SU-DHL-6 (cell line): ENCODE measurements around the gene CCDC126.

ENCODE experiments used
- EZH2phosphoT487 ChIP-seq: fragments of 200-600 bp; sonication (generic), shearing (Covaris generic); conservative IDR thresholded peaks from 2 replicates; pipeline ENCODE4 v1.6.1; 2018; ENCODE audit warnings: mild to moderate bottlenecking, antibody characterized with exemption, low read length, moderate library complexity, mixed read lengths
- TF ChIP-seq, protein P1 (sequence below): fragments of 200-600 bp; sonication (generic); IDR thresholded peaks from one replicate; pipeline ENCODE4 v1.5.1; 2017; ENCODE audit warnings: antibody characterized with exemption, mild to moderate bottlenecking, low read length, moderate library complexity; ENCODE audit not compliant: insufficient read depth, poor library complexity, severe bottlenecking

DNA sequence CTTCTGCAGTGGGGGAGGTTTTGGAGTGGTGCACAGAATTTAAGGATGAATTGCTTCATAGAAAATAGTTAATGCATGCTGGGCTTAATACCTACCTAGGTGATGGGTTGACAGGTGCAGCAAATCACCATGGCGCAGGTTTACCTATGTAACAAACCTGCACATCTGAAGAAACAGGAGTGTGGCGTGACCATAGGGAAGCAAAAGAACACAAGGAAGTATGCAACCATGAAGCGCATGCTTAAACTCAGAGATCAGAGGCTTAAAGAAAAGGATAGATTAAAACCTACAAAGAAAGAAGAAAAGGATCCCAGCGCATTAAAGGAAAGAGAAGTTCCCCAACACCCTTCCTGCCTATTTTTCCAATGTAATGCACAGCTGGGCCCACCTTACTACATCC, 22.0 kb downstream of the CCDC126 start:
- TF ChIP-seq, protein P1, sequence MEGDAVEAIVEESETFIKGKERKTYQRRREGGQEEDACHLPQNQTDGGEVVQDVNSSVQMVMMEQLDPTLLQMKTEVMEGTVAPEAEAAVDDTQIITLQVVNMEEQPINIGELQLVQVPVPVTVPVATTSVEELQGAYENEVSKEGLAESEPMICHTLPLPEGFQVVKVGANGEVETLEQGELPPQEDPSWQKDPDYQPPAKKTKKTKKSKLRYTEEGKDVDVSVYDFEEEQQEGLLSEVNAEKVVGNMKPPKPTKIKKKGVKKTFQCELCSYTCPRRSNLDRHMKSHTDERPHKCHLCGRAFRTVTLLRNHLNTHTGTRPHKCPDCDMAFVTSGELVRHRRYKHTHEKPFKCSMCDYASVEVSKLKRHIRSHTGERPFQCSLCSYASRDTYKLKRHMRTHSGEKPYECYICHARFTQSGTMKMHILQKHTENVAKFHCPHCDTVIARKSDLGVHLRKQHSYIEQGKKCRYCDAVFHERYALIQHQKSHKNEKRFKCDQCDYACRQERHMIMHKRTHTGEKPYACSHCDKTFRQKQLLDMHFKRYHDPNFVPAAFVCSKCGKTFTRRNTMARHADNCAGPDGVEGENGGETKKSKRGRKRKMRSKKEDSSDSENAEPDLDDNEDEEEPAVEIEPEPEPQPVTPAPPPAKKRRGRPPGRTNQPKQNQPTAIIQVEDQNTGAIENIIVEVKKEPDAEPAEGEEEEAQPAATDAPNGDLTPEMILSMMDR: no peak
- TF ChIP-seq EZH2phosphoT487: no peak
